GM23338 (cell line): ENCODE results near the gene PIEZO2.

Experiments used
- CREB1 ChIP-seq: fragments of 250-450 bp; sonication (Bioruptor Pico); IDR thresholded peaks from 2 replicates; pipeline ENCODE4 v1.5.0; 2020; ENCODE audit warnings: low read depth, mild to moderate bottlenecking, moderate library complexity
- EZH2 ChIP-seq: fragments of 200-600 bp; sonication (generic); IDR thresholded peaks from one replicate; pipeline ENCODE4 v1.8.0; 2017; ENCODE audit warnings: antibody characterized with exemption, mild to moderate bottlenecking, low read depth; ENCODE audit not compliant: unreplicated experiment
- EZH2phosphoT487 ChIP-seq: fragments of 200-600 bp; sonication (generic); IDR thresholded peaks from one replicate; pipeline ENCODE4 v1.8.1; 2018; ENCODE audit warnings: antibody characterized with exemption; ENCODE audit not compliant: unreplicated experiment
- JUNB ChIP-seq: IDR thresholded peaks from one replicate; pipeline ENCODE4 v1.6.1; 2016; ENCODE audit warnings: antibody characterized with exemption; ENCODE audit not compliant: unreplicated experiment
- NANOG ChIP-seq: IDR thresholded peaks from 2 replicates; pipeline ENCODE4 v1.6.1; 2016; ENCODE audit warnings: antibody characterized with exemption, borderline replicate concordance
- POLR2AphosphoS5 ChIP-seq: IDR thresholded peaks from 2 replicates; pipeline ENCODE4 v1.6.1; 2016; ENCODE audit warnings: antibody characterized with exemption, low read depth
- STAT1 ChIP-seq: IDR thresholded peaks from one replicate; pipeline ENCODE4 v1.6.1; 2016; ENCODE audit warnings: antibody characterized with exemption; ENCODE audit not compliant: unreplicated experiment
- ZNF331 ChIP-seq: fragments of 250-450 bp; sonication (Bioruptor Pico); IDR thresholded peaks from 2 replicates; pipeline ENCODE4 v1.5.0; 2020; ENCODE audit warnings: low read depth, mild to moderate bottlenecking, moderate library complexity
- TF ChIP-seq, protein P1 (sequence below), 2 experiments: fragments of 200-600 bp in 1 of 2; sonication (generic) in 1 of 2; conservative IDR thresholded peaks; 2 replicates each; pipeline versions ENCODE4 v1.5.1 to v1.6.1; 2016 to 2017; ENCODE audit warnings: antibody characterized with exemption in 2 of 2, low read depth in 2 of 2, mild to moderate bottlenecking in 2 of 2, moderate library complexity in 1 of 2
- TF ChIP-seq, protein P2 (sequence below): IDR thresholded peaks from one replicate; pipeline ENCODE4 v1.6.1; 2018; ENCODE audit warnings: antibody characterized with exemption; ENCODE audit not compliant: unreplicated experiment
- TF ChIP-seq, protein P3 (sequence below): IDR thresholded peaks from 2 replicates; pipeline ENCODE4 v1.6.1; 2016; ENCODE audit warnings: antibody characterized with exemption
- TF ChIP-seq, protein P4 (sequence below): fragments of 250-450 bp; sonication (Bioruptor Pico); IDR thresholded peaks from 2 replicates; pipeline ENCODE4 v1.5.0; 2020; ENCODE audit warnings: mild to moderate bottlenecking, moderate library complexity

DNA sequence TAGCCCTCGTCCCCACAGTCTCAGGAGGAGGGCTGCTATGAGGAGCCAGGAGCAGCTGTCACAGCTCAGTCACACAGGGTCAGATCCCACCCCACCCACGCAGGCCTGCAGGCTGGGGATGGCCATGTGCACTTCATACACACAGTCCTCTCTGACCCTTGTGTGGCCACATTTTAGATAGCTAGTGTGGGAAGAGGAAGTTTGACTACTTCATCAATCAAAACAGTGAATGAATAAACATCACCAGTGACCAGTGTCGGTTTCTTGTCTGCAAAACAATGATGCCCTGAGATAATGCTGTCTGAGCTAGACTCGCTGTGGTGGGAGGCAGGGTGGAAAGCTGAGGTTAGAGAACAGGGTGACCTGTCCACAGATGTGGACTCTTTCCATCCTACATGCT, 107.1 kb downstream of the PIEZO2 start:
- TF ChIP-seq POLR2AphosphoS5 (no peak), EZH2 (no peak), NANOG (no peak), STAT1 (no peak), CREB1 (no peak), EZH2phosphoT487 (no peak), ZNF331 (no peak), JUNB (no peak)
- TF ChIP-seq, protein P1, sequence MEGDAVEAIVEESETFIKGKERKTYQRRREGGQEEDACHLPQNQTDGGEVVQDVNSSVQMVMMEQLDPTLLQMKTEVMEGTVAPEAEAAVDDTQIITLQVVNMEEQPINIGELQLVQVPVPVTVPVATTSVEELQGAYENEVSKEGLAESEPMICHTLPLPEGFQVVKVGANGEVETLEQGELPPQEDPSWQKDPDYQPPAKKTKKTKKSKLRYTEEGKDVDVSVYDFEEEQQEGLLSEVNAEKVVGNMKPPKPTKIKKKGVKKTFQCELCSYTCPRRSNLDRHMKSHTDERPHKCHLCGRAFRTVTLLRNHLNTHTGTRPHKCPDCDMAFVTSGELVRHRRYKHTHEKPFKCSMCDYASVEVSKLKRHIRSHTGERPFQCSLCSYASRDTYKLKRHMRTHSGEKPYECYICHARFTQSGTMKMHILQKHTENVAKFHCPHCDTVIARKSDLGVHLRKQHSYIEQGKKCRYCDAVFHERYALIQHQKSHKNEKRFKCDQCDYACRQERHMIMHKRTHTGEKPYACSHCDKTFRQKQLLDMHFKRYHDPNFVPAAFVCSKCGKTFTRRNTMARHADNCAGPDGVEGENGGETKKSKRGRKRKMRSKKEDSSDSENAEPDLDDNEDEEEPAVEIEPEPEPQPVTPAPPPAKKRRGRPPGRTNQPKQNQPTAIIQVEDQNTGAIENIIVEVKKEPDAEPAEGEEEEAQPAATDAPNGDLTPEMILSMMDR (conservative IDR thresholded peaks at IDR 0.05; ENCODE audit: low read depth in 2 of 2): no peak
- TF ChIP-seq, protein P2, sequence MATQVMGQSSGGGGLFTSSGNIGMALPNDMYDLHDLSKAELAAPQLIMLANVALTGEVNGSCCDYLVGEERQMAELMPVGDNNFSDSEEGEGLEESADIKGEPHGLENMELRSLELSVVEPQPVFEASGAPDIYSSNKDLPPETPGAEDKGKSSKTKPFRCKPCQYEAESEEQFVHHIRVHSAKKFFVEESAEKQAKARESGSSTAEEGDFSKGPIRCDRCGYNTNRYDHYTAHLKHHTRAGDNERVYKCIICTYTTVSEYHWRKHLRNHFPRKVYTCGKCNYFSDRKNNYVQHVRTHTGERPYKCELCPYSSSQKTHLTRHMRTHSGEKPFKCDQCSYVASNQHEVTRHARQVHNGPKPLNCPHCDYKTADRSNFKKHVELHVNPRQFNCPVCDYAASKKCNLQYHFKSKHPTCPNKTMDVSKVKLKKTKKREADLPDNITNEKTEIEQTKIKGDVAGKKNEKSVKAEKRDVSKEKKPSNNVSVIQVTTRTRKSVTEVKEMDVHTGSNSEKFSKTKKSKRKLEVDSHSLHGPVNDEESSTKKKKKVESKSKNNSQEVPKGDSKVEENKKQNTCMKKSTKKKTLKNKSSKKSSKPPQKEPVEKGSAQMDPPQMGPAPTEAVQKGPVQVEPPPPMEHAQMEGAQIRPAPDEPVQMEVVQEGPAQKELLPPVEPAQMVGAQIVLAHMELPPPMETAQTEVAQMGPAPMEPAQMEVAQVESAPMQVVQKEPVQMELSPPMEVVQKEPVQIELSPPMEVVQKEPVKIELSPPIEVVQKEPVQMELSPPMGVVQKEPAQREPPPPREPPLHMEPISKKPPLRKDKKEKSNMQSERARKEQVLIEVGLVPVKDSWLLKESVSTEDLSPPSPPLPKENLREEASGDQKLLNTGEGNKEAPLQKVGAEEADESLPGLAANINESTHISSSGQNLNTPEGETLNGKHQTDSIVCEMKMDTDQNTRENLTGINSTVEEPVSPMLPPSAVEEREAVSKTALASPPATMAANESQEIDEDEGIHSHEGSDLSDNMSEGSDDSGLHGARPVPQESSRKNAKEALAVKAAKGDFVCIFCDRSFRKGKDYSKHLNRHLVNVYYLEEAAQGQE: no peak
- TF ChIP-seq, protein P3, sequence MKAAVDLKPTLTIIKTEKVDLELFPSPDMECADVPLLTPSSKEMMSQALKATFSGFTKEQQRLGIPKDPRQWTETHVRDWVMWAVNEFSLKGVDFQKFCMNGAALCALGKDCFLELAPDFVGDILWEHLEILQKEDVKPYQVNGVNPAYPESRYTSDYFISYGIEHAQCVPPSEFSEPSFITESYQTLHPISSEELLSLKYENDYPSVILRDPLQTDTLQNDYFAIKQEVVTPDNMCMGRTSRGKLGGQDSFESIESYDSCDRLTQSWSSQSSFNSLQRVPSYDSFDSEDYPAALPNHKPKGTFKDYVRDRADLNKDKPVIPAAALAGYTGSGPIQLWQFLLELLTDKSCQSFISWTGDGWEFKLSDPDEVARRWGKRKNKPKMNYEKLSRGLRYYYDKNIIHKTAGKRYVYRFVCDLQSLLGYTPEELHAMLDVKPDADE: no peak
- TF ChIP-seq, protein P4, sequence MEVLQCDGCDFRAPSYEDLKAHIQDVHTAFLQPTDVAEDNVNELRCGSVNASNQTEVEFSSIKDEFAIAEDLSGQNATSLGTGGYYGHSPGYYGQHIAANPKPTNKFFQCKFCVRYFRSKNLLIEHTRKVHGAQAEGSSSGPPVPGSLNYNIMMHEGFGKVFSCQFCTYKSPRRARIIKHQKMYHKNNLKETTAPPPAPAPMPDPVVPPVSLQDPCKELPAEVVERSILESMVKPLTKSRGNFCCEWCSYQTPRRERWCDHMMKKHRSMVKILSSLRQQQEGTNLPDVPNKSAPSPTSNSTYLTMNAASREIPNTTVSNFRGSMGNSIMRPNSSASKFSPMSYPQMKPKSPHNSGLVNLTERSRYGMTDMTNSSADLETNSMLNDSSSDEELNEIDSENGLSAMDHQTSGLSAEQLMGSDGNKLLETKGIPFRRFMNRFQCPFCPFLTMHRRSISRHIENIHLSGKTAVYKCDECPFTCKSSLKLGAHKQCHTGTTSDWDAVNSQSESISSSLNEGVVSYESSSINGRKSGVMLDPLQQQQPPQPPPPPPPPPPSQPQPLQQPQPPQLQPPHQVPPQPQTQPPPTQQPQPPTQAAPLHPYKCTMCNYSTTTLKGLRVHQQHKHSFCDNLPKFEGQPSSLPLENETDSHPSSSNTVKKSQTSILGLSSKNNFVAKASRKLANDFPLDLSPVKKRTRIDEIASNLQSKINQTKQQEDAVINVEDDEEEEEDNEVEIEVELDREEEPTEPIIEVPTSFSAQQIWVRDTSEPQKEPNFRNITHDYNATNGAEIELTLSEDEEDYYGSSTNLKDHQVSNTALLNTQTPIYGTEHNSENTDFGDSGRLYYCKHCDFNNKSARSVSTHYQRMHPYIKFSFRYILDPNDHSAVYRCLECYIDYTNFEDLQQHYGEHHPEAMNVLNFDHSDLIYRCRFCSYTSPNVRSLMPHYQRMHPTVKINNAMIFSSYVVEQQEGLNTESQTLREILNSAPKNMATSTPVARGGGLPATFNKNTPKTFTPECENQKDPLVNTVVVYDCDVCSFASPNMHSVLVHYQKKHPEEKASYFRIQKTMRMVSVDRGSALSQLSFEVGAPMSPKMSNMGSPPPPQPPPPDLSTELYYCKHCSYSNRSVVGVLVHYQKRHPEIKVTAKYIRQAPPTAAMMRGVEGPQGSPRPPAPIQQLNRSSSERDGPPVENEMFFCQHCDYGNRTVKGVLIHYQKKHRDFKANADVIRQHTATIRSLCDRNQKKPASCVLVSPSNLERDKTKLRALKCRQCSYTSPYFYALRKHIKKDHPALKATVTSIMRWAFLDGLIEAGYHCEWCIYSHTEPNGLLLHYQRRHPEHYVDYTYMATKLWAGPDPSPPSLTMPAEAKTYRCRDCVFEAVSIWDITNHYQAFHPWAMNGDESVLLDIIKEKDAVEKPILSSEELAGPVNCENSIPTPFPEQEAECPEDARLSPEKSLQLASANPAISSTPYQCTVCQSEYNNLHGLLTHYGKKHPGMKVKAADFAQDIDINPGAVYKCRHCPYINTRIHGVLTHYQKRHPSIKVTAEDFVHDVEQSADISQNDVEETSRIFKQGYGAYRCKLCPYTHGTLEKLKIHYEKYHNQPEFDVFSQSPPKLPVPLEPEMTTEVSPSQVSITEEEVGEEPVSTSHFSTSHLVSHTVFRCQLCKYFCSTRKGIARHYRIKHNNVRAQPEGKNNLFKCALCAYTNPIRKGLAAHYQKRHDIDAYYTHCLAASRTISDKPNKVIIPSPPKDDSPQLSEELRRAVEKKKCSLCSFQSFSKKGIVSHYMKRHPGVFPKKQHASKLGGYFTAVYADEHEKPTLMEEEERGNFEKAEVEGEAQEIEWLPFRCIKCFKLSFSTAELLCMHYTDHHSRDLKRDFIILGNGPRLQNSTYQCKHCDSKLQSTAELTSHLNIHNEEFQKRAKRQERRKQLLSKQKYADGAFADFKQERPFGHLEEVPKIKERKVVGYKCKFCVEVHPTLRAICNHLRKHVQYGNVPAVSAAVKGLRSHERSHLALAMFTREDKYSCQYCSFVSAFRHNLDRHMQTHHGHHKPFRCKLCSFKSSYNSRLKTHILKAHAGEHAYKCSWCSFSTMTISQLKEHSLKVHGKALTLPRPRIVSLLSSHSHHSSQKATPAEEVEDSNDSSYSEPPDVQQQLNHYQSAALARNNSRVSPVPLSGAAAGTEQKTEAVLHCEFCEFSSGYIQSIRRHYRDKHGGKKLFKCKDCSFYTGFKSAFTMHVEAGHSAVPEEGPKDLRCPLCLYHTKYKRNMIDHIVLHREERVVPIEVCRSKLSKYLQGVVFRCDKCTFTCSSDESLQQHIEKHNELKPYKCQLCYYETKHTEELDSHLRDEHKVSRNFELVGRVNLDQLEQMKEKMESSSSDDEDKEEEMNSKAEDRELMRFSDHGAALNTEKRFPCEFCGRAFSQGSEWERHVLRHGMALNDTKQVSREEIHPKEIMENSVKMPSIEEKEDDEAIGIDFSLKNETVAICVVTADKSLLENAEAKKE: no peak
